Neural crest cell (in vitro differentiated cells): Measurements from ENCODE around the gene MTA1. TPM values are rescaled to one million over a fixed set of nuclear protein-coding genes. Genes with fewer than 3 reads are reported as not detected.
A peak's percentile ranks its signal among the peaks of the same experiment; 100 is the strongest.

Source experiments
- DNase-seq: peaks from one replicate; pipeline ENCODE4 v3.0.0; 2021; ENCODE audit warnings: low read depth, mixed read lengths, low spot score
- H3K27ac Mint-ChIP-seq: one replicate; pipeline ENCODE4 v1.8.0; 2021; ENCODE audit warnings: mild to moderate bottlenecking, mixed read lengths; ENCODE audit not compliant: unreplicated experiment
- H3K27me3 Mint-ChIP-seq: 2 replicates; pipeline ENCODE4 v1.8.0; 2021; ENCODE audit warnings: low read depth, mild to moderate bottlenecking, mixed read lengths
- H3K36me3 Mint-ChIP-seq: 2 replicates; pipeline ENCODE4 v1.8.0; 2021; ENCODE audit warnings: low read depth, mild to moderate bottlenecking, mixed read lengths
- H3K4me1 Mint-ChIP-seq: 2 replicates; pipeline ENCODE4 v1.8.0; 2021; ENCODE audit warnings: mixed read lengths
- H3K4me3 Mint-ChIP-seq: one replicate; pipeline ENCODE4 v1.8.0; 2021; ENCODE audit warnings: mild to moderate bottlenecking, mixed read lengths
- H3K9me3 Mint-ChIP-seq: 2 replicates; pipeline ENCODE4 v1.8.0; 2021; ENCODE audit warnings: mixed read lengths
- total RNA-seq: library from RNA; stranded (reverse); gene quantifications from 2 replicates; pipeline ENCODE4 v1.2.1, GENCODE V29; 2021
- TF ChIP-seq, protein P1 (sequence below): fragments of 200-600 bp; sonication (generic); conservative IDR thresholded peaks from 2 replicates; pipeline ENCODE4 v1.5.0; 2021; ENCODE audit warnings: antibody characterized with exemption, mild to moderate bottlenecking

The MTA1 gene
- total RNA-seq, 1 donor from 2014 or later = 246 TPM

DNA sequence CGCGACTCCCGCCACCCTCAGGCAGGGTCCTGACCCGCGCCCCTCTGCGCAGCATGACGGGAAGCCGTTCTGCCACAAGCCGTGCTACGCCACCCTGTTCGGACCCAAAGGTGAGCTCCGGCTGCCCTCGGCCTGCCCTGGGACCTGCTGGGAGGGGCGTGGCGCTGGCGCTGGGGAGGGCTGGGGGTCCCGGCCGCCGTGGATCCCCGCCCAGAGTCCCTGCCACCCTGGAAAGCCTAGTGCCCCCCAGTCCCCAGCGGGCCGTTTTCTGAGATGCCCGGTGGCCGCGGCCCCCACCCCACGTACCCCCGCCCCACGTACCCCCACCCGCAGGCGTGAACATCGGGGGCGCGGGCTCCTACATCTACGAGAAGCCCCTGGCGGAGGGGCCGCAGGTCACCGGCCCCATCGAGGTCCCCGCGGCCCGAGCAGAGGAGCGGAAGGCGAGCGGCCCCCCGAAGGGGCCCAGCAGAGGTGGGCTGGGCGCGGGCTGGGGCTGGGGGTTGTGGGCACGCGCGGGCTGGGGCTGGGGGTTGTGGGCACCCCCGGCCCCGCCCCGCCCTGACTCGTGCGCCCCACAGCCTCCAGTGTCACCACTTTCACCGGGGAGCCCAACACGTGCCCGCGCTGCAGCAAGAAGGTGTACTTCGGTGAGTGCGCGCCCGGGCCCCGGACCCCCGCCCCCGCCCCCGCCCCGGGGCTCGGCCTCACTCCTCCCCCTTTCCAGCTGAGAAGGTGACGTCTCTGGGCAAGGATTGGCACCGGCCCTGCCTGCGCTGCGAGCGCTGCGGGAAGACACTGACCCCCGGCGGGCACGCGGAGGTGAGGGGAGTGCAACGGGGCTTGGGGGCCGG lies 59.0 kb downstream of the MTA1 start:
- H3K4me3 Mint-ChIP-seq = no peak overlapping the region
- H3K27me3 Mint-ChIP-seq = peaks cover 38% of the 10 kb centered on the region

GRCh38 chr14:105479431-105480158 lies 60.0 kb downstream of the MTA1 start:
- Mint-ChIP-seq H3K36me3 (no peaks in the 10 kb centered on the region), H3K27ac (no peak overlapping the region), H3K4me1 (peaks cover 20% of the 10 kb centered on the region), H3K27me3 (peaks cover 43% of the 10 kb centered on the region), H3K4me3 (peak overlapping the region; percentile 65), H3K9me3 (no peaks in the 10 kb centered on the region)
- DNase-seq = no peak
- TF ChIP-seq, protein P1, sequence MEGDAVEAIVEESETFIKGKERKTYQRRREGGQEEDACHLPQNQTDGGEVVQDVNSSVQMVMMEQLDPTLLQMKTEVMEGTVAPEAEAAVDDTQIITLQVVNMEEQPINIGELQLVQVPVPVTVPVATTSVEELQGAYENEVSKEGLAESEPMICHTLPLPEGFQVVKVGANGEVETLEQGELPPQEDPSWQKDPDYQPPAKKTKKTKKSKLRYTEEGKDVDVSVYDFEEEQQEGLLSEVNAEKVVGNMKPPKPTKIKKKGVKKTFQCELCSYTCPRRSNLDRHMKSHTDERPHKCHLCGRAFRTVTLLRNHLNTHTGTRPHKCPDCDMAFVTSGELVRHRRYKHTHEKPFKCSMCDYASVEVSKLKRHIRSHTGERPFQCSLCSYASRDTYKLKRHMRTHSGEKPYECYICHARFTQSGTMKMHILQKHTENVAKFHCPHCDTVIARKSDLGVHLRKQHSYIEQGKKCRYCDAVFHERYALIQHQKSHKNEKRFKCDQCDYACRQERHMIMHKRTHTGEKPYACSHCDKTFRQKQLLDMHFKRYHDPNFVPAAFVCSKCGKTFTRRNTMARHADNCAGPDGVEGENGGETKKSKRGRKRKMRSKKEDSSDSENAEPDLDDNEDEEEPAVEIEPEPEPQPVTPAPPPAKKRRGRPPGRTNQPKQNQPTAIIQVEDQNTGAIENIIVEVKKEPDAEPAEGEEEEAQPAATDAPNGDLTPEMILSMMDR = no peak

More for the DNA sequence above, 59.0 kb downstream of the MTA1 start:
- no peak for DNase-seq
- peaks cover 16% of the 10 kb centered on the region for H3K4me1 Mint-ChIP-seq
- H3K9me3 Mint-ChIP-seq = no peaks in the 10 kb centered on the region
- H3K27ac Mint-ChIP-seq = no peak overlapping the region
- TF ChIP-seq, protein P1 = no peak
- no peaks in the 10 kb centered on the region for H3K36me3 Mint-ChIP-seq

- H3K27ac Mint-ChIP-seq = no peak overlapping the region
- TF ChIP-seq, protein P1 = no peak
- H3K9me3 Mint-ChIP-seq = no peaks in the 10 kb centered on the region
- peak overlapping the region; percentile 84 for H3K4me3 Mint-ChIP-seq
- no peak for DNase-seq
- H3K4me1 Mint-ChIP-seq = peaks cover 21% of the 10 kb centered on the region
- no peaks in the 10 kb centered on the region for H3K36me3 Mint-ChIP-seq
- peaks cover 48% of the 10 kb centered on the region for H3K27me3 Mint-ChIP-seq
These were observed 60.6 kb downstream of the MTA1 start for GRCh38 chr14:105480199-105480746.

- Mint-ChIP-seq H3K4me3 (peak overlapping the region; percentile 84), H3K36me3 (no peaks in the 10 kb centered on the region), H3K27me3 (peaks cover 56% of the 10 kb centered on the region), H3K27ac (peak overlapping the region; percentile 84), H3K9me3 (no peaks in the 10 kb centered on the region), H3K4me1 (peaks cover 21% of the 10 kb centered on the region)
- DNase-seq = peak; percentile 99
- TF ChIP-seq, protein P1 = peak; percentile 99
These were observed 61.5 kb downstream of the MTA1 start for GRCh38 chr14:105480807-105481801.
